ENCODE data around the gene PTPRN2.
"Not testable (repeated sequence)": the region's sequence is repeated elsewhere in the genome, so short reads cannot be mapped to it uniquely, and the experiment has no call there.

Gene PTPRN2

GRCh38 chr7:157671358-157672255 is 916.0 kb downstream of the PTPRN2 start:
- DNase-seq = no peak

GRCh38 chr7:157670490-157671357 is 916.9 kb downstream of the PTPRN2 start:
- DNase-seq = no peak

DNA sequence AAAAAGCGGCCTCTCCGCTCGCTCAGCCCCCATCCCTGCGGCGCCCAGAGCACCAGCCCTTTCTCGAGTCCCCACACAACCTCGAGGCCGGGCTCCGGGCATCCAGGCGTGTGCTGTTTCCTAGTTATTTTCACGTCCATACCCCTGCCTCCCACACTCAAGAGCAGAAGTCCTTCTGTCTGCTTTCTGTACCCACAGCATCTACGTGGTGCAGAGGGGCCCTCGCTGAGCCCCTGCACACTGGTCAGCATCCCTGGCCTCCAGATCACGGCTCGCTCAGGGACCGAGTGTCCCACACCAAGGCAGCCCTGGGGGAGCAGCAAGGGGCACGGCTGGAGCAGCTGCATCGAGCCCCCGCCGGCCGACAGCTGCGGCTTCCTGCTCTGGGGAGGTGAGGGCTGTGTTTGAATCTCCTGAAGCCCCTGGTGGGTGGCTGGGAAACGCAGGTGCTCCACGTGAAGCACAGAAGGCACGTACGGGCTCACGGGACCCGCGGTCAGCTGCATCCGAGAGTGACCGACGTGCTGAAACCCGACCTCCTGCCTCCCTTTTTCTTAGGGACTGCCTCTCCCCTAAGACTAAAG is 917.8 kb downstream of the PTPRN2 start:
- DNase-seq = no peak

GRCh38 chr7:157668884-157669767 is 918.5 kb downstream of the PTPRN2 start:
- DNase-seq = no peak

DNA sequence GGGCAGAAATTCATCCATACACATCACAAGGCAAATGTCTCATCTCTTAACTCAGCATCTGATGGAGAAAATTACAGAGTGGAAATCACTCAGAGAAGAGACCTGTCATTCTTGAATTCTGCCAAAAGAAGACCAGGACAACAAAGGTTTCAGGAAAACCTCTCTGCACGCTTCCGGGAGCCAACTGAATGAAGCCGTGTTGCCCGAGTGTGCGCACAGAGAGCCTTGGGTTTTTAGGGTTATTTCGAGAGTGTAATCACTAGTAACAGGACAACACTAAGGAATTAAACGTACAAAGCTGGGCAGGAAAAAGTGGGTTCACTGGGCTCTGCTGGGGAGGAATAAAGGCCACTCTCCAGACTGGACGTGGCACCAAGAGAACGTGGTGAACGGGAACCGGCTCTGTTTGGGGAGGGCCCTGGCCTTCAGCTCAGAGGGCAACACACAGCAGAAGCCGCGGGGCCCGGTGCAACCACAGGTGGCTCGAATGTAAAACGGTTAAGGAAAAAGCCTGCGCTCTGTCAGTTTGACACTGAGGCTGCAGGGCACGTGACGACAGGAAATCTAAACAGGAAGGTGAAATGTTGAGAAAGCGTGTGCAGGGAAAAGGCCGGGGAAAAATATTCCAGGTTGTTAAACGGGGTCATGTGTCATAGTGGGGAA is 919.3 kb downstream of the PTPRN2 start:
- DNase-seq = no peak

DNA sequence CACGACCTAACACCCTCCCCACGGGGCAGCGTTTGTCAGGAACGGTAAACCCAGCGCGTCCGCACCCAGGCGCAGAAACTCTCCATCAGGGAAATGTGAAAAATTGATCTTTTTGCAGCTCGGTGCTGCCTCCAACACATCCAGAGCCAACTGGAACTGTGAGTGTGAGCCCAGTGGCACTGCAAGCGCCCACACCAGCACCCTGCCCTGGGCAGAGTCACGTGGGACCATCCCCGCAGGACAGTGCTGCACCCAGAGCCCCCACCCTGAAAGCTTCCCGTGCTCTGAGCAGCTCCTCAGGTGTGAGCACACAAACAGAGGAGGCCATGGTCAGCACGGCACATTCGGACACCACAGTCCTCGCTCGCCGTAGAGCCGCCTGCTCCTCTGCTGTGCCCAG is 919.9 kb downstream of the PTPRN2 start:
- DNase-seq = no peak

- no peak for DNase-seq
Measured at GRCh38 chr7:157667261-157667660, 920.4 kb downstream of the PTPRN2 start.

DNA sequence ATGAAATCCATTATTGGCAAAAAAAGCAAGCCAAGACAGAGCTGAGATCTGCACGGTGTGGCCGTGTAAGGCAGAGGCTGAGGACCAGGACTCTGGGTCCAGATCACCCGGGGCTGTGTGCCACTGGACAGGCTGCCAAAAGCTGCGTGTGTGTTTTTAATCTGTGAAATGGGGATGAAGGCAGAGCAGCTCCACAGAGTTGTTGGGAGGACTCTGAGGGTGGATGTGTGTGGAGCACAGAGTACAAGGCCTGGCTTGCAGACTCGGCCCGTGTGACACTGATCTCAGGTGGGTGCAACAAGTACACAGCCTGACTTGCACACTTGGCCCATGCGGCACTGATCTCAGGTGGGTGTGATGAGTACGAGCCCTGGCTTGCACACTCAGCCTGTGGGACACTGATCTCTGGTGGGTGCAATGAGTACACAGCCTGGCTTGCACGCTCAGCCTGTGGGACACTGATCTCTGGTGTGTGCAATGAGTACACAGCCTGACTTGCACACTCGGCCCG is 921.0 kb downstream of the PTPRN2 start:
- DNase-seq = no peak

GRCh38 chr7:157665634-157665988 is 922.0 kb downstream of the PTPRN2 start:
- DNase-seq = not testable (repeated sequence)

- DNase-seq = no peak
Measured at GRCh38 chr7:157664871-157665633, 922.6 kb downstream of the PTPRN2 start.

GRCh38 chr7:157664034-157664433 is 923.6 kb downstream of the PTPRN2 start:
- no peak for DNase-seq

GRCh38 chr7:157662981-157663716 is 924.5 kb downstream of the PTPRN2 start:
- DNase-seq = no peak

DNA sequence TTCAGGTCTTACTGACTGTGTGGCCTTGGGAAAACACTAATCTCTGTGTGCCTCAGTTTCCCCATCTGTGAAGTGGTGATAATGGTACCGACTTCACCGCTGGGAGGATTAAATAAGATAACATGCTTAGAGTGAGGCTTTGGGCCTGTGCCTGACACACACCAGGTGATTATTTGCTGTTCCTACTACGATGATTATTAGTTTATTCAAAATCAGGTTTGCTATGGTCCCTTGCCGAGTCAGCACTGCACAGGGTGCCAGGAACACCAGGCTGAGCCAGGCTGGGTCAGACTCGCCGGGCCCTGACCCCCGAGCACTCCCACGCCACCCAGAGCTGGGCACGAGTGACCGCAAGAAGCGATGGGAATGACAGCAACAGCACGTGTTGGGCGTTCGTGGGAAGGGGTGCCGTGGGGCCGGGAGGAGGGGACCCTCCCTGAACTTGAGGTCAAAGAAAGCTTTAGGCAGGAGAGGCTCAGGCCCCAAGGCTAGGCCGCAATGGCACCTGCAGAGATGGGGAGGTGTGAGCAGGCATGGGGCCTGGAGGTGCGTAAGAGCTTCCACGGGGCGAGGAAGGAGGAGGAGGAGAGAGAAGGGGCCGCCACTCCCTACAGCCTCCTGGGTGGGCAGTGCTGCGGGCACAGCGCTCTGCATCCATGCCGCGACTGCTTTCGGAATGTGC is 925.4 kb downstream of the PTPRN2 start:
- no peak for DNase-seq

DNA sequence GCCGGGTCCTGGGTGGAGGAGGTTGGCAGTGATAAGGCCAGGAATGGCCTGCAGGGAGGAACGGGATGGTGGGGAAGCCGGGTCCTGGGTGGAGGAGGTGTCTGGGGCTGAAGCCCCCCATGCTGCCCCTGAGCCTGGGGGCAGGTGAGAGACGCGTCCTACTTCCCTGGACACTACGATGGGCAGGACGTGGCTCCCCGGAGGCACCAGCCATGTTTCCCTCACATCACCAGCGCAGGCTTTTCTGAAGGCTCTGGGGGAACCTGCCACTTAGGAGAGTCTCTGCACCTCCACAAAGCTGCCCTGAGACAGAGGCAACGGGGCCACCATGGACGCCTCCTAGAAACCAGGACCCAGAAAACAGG is 926.0 kb downstream of the PTPRN2 start:
- DNase-seq = no peak

DNA sequence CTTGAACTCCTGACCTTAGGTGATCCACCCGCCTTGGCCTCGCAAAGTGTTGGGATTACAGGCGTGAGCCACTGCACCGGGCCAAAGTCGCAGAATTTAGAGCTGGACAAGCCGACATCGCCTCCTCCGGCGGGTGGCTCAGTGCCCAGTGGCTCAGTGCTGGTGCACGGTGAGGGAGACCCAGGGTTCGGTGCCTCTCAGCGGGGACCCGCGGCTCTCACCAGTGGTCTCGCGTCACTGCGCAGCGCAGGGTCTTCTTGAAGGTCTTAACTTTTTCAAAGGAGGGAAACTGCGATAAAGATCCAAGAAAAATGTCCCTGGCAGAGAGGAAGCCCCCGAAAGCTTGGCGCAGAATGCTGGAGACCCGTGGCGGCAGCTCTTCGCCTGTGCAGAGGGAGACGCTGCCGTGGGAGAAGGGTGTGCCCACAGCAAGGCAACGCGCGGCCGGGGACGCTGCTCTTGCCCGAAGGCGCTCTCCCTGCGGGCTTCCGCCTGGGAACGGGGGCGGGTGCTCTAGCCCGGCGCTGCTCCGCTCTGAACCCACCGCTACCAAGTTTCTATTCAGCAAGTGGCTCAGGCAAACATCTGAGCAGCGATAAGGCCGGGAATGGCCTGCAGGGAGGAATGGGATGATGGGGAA is 926.5 kb downstream of the PTPRN2 start:
- no peak for DNase-seq

- no peak for DNase-seq
Measured at GRCh38 chr7:157658851-157659412, 928.7 kb downstream of the PTPRN2 start.

GRCh38 chr7:157657741-157658740 is 929.6 kb downstream of the PTPRN2 start:
- no peak for DNase-seq
